Esophagus squamous epithelium (tissue), 5 donors: ENCODE results near the gene DSCAML1. TPM values are rescaled to one million over a fixed set of nuclear protein-coding genes. Genes with fewer than 3 reads are reported as not detected.

ENCODE experiments used
- DNase-seq: peaks from one replicate; lab custom pipeline; 2025; lab: John Stamatoyannopoulos, UW
- H3K27ac ChIP-seq, 4 donors: fragments of 200-600 bp; sonication (generic); one replicate each; pipeline ENCODE4 v1.5.1; 2016 to 2019; ENCODE audit warnings: mild to moderate bottlenecking in 1 of 4
- H3K27me3 ChIP-seq, 4 donors: fragments of 200-600 bp; sonication (generic); 1 replicate in 3 of 4; 2 replicates in 1 of 4; pipeline versions ENCODE4 v1.5.1 to v1.6.0; 2017 to 2021; ENCODE audit warnings: antibody characterized with exemption in 1 of 4
- H3K36me3 ChIP-seq, 3 donors: fragments of 200-600 bp; sonication (generic); one replicate each; pipeline ENCODE4 v1.5.1; 2016 to 2019
- H3K4me1 ChIP-seq, 3 donors: fragments of 200-600 bp; sonication (generic); one replicate each; pipeline ENCODE4 v1.5.1; 2017 to 2019
- H3K4me3 ChIP-seq, 4 donors: fragments of 200-600 bp; sonication (generic); 1 replicate in 3 of 4; 2 replicates in 1 of 4; pipeline ENCODE4 v1.5.1; 2016 to 2019; ENCODE audit warnings: mild to moderate bottlenecking in 2 of 4, moderate library complexity in 1 of 4
- H3K9me3 ChIP-seq, 3 donors: fragments of 200-600 bp; sonication (generic); one replicate each; pipeline ENCODE4 v1.5.1; 2016 to 2019
- CTCF ChIP-seq, 6 experiments: fragments of 450-650 bp in 4 of 6; fragments of 200-600 bp in 2 of 6; sonication (generic) in 2 of 6; IDR thresholded peaks; one replicate each; pipeline ENCODE4 v1.5.1; 2016 to 2019; ENCODE audit warnings: antibody characterized with exemption in 6 of 6, mild to moderate bottlenecking in 4 of 6, moderate library complexity in 4 of 6
- POLR2A ChIP-seq, 4 donors: fragments of 450-650 bp; IDR thresholded peaks; one replicate each; pipeline ENCODE4 v1.6.1; 2017; ENCODE audit warnings: antibody characterized with exemption in 4 of 4, mild to moderate bottlenecking in 4 of 4, moderate library complexity in 3 of 4
- WGBS, 2 donors: methylation state at CpG; one replicate each; pipeline ENCODE4 v1.1.5; 2018; 5-methylcytosine and 5-hydroxymethylcytosine counted together
- intact Hi-C: fragments of 100-400 bp; cut with DNase I; formaldehyde crosslinking; loops from one replicate; pipeline ENCODE4 v1.15.0; 2022
- total RNA-seq, 4 donors: library from RNA; depleted of rRNA; stranded (reverse); fragments of >200 nt; gene quantifications; one replicate each; pipeline ENCODE4 v1.1.0, GENCODE V29; 2016
- donor health status: DM: yes; HTN: yes; CAD: no.

DSCAML1 gene
- total RNA-seq, 4 donors from 2014 or later, result 0.04 to 0.19 TPM; not detected in 2

GRCh38 chr11:117497206-117497951, 299.6 kb downstream of the DSCAML1 start:
- H3K4me3 ChIP-seq, result no peak overlapping the region
- no peak overlapping the region for H3K27ac ChIP-seq
- DNase-seq, result no peak
- WGBS, 2 donors, result 63 to 92% methylated on average over 2 of the region's 11 CpGs
- intact Hi-C loops, result no loop called here
- H3K27me3 ChIP-seq, result peaks cover 0 to 50% (median 0%) of the 10 kb centered on the region in 4 donors
- H3K36me3 ChIP-seq, result no peaks in the 10 kb centered on the region
- TF ChIP-seq CTCF (IDR thresholded peaks at IDR 0.05), result no peak
- no peak for TF ChIP-seq POLR2A (IDR thresholded peaks at IDR 0.05)
- no peaks in the 10 kb centered on the region for H3K9me3 ChIP-seq
- no peaks in the 10 kb centered on the region for H3K4me1 ChIP-seq

GRCh38 chr11:117495357-117495756, 301.7 kb downstream of the DSCAML1 start:
- Histone ChIP-seq H3K36me3 (no peaks in the 10 kb centered on the region), H3K4me1 (no peaks in the 10 kb centered on the region), H3K27ac (no peak overlapping the region), H3K4me3 (no peak overlapping the region), H3K27me3 (peaks cover 0 to 58% (median 0%) of the 10 kb centered on the region in 4 donors), H3K9me3 (no peaks in the 10 kb centered on the region)
- 40 to 62% methylated on average over 5 to 6 of the region's 6 CpGs for WGBS, 2 donors
- intact Hi-C loops, result no loop called here
- no peak for DNase-seq
- TF ChIP-seq POLR2A (IDR thresholded peaks at IDR 0.05), result no peak
- no peak for TF ChIP-seq CTCF (IDR thresholded peaks at IDR 0.05)

GRCh38 chr11:117492578-117493251, 304.3 kb downstream of the DSCAML1 start:
- Histone ChIP-seq H3K36me3 (no peaks in the 10 kb centered on the region), H3K4me1 (no peaks in the 10 kb centered on the region), H3K9me3 (no peaks in the 10 kb centered on the region), H3K27ac (no peak overlapping the region), H3K4me3 (no peak overlapping the region), H3K27me3 (peaks cover 0 to 59% (median 0%) of the 10 kb centered on the region in 4 donors)
- intact Hi-C loops, result no loop called here
- WGBS, 2 donors, result 54 to 72% methylated on average over 3 to 5 of the region's 20 CpGs
- no peak for DNase-seq
- TF ChIP-seq POLR2A (IDR thresholded peaks at IDR 0.05) (no peak), CTCF (IDR thresholded peaks at IDR 0.05) (no peak)

GRCh38 chr11:117490911-117491310, 306.1 kb downstream of the DSCAML1 start:
- Histone ChIP-seq H3K27me3 (peaks cover 0 to 48% (median 0%) of the 10 kb centered on the region in 4 donors), H3K4me1 (no peaks in the 10 kb centered on the region), H3K27ac (no peak overlapping the region), H3K4me3 (no peak overlapping the region), H3K36me3 (no peaks in the 10 kb centered on the region), H3K9me3 (no peaks in the 10 kb centered on the region)
- intact Hi-C loops, result no loop called here
- DNase-seq, result no peak
- 48 to 69% methylated on average over 6 of the region's 6 CpGs for WGBS, 2 donors
- no peak for TF ChIP-seq CTCF (IDR thresholded peaks at IDR 0.05)
- no peak for TF ChIP-seq POLR2A (IDR thresholded peaks at IDR 0.05)
